GM15510 (cell line): ENCODE measurements around the gene ZNF716.

Experiments
- POLR2A ChIP-seq: IDR thresholded peaks from 3 replicates; pipeline ENCODE4 v1.6.1; 2011; ENCODE audit warnings: borderline replicate concordance; ENCODE audit not compliant: insufficient read length; ENCODE audit errors: extremely low read depth

ZNF716 gene

GRCh38 chr7:57417736-57418135, 32.2 kb upstream of the ZNF716 start:
- TF ChIP-seq POLR2A = no peak

- no peak for TF ChIP-seq POLR2A
These were observed 26.2 kb upstream of the ZNF716 start for GRCh38 chr7:57423768-57424167.

- no peak for TF ChIP-seq POLR2A
These were observed 25.3 kb upstream of the ZNF716 start for GRCh38 chr7:57424515-57425238.

- TF ChIP-seq POLR2A = no peak
These were observed 24.6 kb upstream of the ZNF716 start for GRCh38 chr7:57425239-57425944.

- TF ChIP-seq POLR2A = no peak
These were observed 23.9 kb upstream of the ZNF716 start for GRCh38 chr7:57425969-57426628.

- TF ChIP-seq POLR2A = no peak
These were observed 23.4 kb upstream of the ZNF716 start for GRCh38 chr7:57426629-57427003.

- TF ChIP-seq POLR2A = no peak
These were observed 22.8 kb upstream of the ZNF716 start for GRCh38 chr7:57427146-57427545.

- TF ChIP-seq POLR2A = no peak
These were observed 22.4 kb upstream of the ZNF716 start for GRCh38 chr7:57427594-57427993.

- no peak for TF ChIP-seq POLR2A
These were observed 17.4 kb upstream of the ZNF716 start for GRCh38 chr7:57432583-57432982.

- no peak for TF ChIP-seq POLR2A
These were observed 12.4 kb upstream of the ZNF716 start for GRCh38 chr7:57437581-57437980.

- no peak for TF ChIP-seq POLR2A
These were observed 11.7 kb upstream of the ZNF716 start for GRCh38 chr7:57438244-57438643.

- TF ChIP-seq POLR2A = no peak
These were observed 6.4 kb upstream of the ZNF716 start for GRCh38 chr7:57443567-57443966.

- no peak for TF ChIP-seq POLR2A
These were observed 38.0 kb downstream of the ZNF716 start for GRCh38 chr7:57487957-57488356.

- no peak for TF ChIP-seq POLR2A
These were observed 46.4 kb downstream of the ZNF716 start for GRCh38 chr7:57496395-57496794.

- TF ChIP-seq POLR2A = no peak
These were observed 55.2 kb downstream of the ZNF716 start for GRCh38 chr7:57505176-57505575.
